Measurements from ENCODE around the gene CACNA1A. TPM values are rescaled to one million over a fixed set of nuclear protein-coding genes. Genes with fewer than 3 reads are reported as not detected.

Gene CACNA1A
- total and polyA plus RNA-seq, 2 of the 13 experiments (the other 11 are each of a cell fraction or from before 2014, with no cell fraction given) = not detected

- no peaks in the 10 kb centered on the region for H3K4me1 ChIP-seq (ENCODE audit: insufficient read depth, low read length)
- TF ChIP-seq DR1 (CRISPR knock-in tag; IDR thresholded peaks at IDR 0.05) = no peak
- no peak for TF ChIP-seq NFATC3 (CRISPR knock-in tag; IDR thresholded peaks at IDR 0.05)
- no peak for TF ChIP-seq NR0B2 (CRISPR knock-in tag; IDR thresholded peaks at IDR 0.05)
- TF ChIP-seq ZBTB39 (CRISPR knock-in tag; IDR thresholded peaks at IDR 0.05) = no peak
- TF ChIP-seq HNRNPH1 (optimal IDR thresholded peaks at IDR 0.05; ENCODE audit: low read depth, low read length) = no peak
- TF ChIP-seq SOX5 (CRISPR knock-in tag; IDR thresholded peaks at IDR 0.05; ENCODE audit: borderline replicate concordance) = no peak
- TF ChIP-seq ZNF670 (CRISPR knock-in tag; IDR thresholded peaks at IDR 0.05; ENCODE audit: borderline replicate concordance) = no peak
- no peak for TF ChIP-seq WIZ (CRISPR knock-in tag; IDR thresholded peaks at IDR 0.05)
- no peak for TF ChIP-seq ZNF354B (CRISPR knock-in tag; IDR thresholded peaks at IDR 0.05)
- TF ChIP-seq SNAPC2 (CRISPR knock-in tag; IDR thresholded peaks at IDR 0.05) = no peak
- TF ChIP-seq ZIK1 (CRISPR knock-in tag; IDR thresholded peaks at IDR 0.05; ENCODE audit: borderline replicate concordance, low read depth) = no peak
- no peak for TF ChIP-seq LCORL (IDR thresholded peaks at IDR 0.05)
- no peak for TF ChIP-seq LCORL (CRISPR knock-in tag; IDR thresholded peaks at IDR 0.05)
- TF ChIP-seq DMAP1 (CRISPR knock-in tag; IDR thresholded peaks at IDR 0.05) = no peak
- TF ChIP-seq ZNF235 (CRISPR knock-in tag; IDR thresholded peaks at IDR 0.05; ENCODE audit: borderline replicate concordance) = no peak
- no peak for TF ChIP-seq TFDP2 (CRISPR knock-in tag; IDR thresholded peaks at IDR 0.05)
- WGBS (ENCODE audit: low lambda C conversion rate) = 0% methylated on average over 2 of the region's 7 CpGs
- no peak overlapping the region for H2AFZ ChIP-seq (ENCODE audit: low read length)
- ChIA-PET CTCF (ENCODE audit: low intra/inter-chr PET ratio, low total read pairs) (no interaction called here), POLR2A (no interaction called here)
- H4K20me1 ChIP-seq (ENCODE audit: insufficient read depth, low read length) = no peaks in the 10 kb centered on the region
- no peak overlapping the region for H3K4me2 ChIP-seq (ENCODE audit: low read depth, low read length)
- peaks cover 1 to 46% of the 10 kb centered on the region in 2 experiments; a peak in 4 of 5 replicates for H3K27me3 ChIP-seq (ENCODE audit: control insufficient read depth in 1 of 2, insufficient read depth in 2 of 2, low read length in 2 of 2)
- in situ Hi-C loops (cut with HindIII; ENCODE audit: extremely low pct_ligation_motif_present, low pct_unique_long_range_greater_than_20kb) (no loop called here), intact Hi-C loops (cut with micrococcal nuclease; ENCODE audit: unreplicated experiment) (no loop called here)
- H3K9me3 ChIP-seq (ENCODE audit: low read length) = no peaks in the 10 kb centered on the region
- DNase-seq (ENCODE audit: low spot score) = no peak
- no peak overlapping the region for H3K4me3 ChIP-seq (replicated peaks in 1 of 3; ENCODE audit: insufficient read depth in 1 of 3, low read depth in 2 of 3, low read length in 3 of 3)
- H3K36me3 ChIP-seq (replicated peaks in 1 of 2; ENCODE audit: control insufficient read depth in 1 of 2, insufficient read depth in 2 of 2, low read length in 2 of 2) = no peaks in the 10 kb centered on the region
- H3K9ac ChIP-seq (ENCODE audit: insufficient read depth, low read depth, low read length) = no peak overlapping the region
- no TSS peak for BruUV-seq (replicated peaks)
- no peaks in the 10 kb centered on the region for H3K79me2 ChIP-seq (ENCODE audit: insufficient read depth, low read length)
- no peak for ATAC-seq
- H3K27ac ChIP-seq (ENCODE audit: extremely low read length, insufficient read depth, low read length) = no peak overlapping the region
- FAIRE-seq = no peak
Measured at GRCh38 chr19:13229246-13229645, 277.0 kb downstream of the CACNA1A start.

Measured in HepG2 (cell line).